PC-3 (cell line): Measurements from ENCODE around the gene DPF3.

Experiments used
- CTCF ChIP-seq: fragments of 300-600 bp; sonication (generic); conservative IDR thresholded peaks from 2 replicates; pipeline ENCODE4 v1.5.1; 2017; ENCODE audit warnings: antibody characterized with exemption, low read depth, mild to moderate bottlenecking, low read length
- EZH2 ChIP-seq: fragments of 300-600 bp; sonication (generic); IDR thresholded peaks from one replicate; pipeline ENCODE4 v1.6.1; 2017; ENCODE audit warnings: antibody characterized with exemption, mild to moderate bottlenecking, low read length; ENCODE audit not compliant: unreplicated experiment

- TF ChIP-seq CTCF = no peak
- TF ChIP-seq EZH2 = no peak
These were observed 9.8 kb upstream of the DPF3 start for GRCh38 chr14:72903716-72904115.
